Activated T-helper 2 cell treated with anti-CD3 and anti-CD28 coated beads, Interferon-gamma antibody, Interleukin-2, Interleukin-4, amounts not matched to agents 10 μg/mL and 5 μg/mL and 100 μg/mL, durations not matched to agents 14 hours and 24 hours and 36 hours (primary cell): ENCODE results near the gene C5orf52. TPM values are rescaled to one million over a fixed set of nuclear protein-coding genes. Genes with fewer than 3 reads are reported as not detected.
"Not testable (repeated sequence)": the region's sequence is repeated elsewhere in the genome, so short reads cannot be mapped to it uniquely, and the experiment has no call there.

Source experiments
- DNase-seq: peaks from one replicate; pipeline ENCODE4 v3.0.0; 2021; ENCODE audit warnings: low spot score
- H3K27ac Mint-ChIP-seq: one replicate; pipeline ENCODE4 v1.8.0; 2021; ENCODE audit warnings: mixed read lengths
- H3K27me3 Mint-ChIP-seq: one replicate; pipeline ENCODE4 v1.8.0; 2021; ENCODE audit warnings: low read depth, mixed read lengths
- H3K36me3 Mint-ChIP-seq: one replicate; pipeline ENCODE4 v1.8.0; 2021; ENCODE audit warnings: low read depth, mixed read lengths
- H3K4me1 Mint-ChIP-seq: one replicate; pipeline ENCODE4 v1.8.0; 2021; ENCODE audit warnings: low read depth, mixed read lengths
- H3K4me3 Mint-ChIP-seq: one replicate; pipeline ENCODE4 v1.8.0; 2021; ENCODE audit warnings: low read depth, mild to moderate bottlenecking, moderate library complexity, mixed read lengths
- H3K9me3 Mint-ChIP-seq: one replicate; pipeline ENCODE4 v1.8.0; 2021; ENCODE audit warnings: mixed read lengths
- intact Hi-C: fragments of 100-400 bp; cut with micrococcal nuclease; formaldehyde crosslinking; loops from one replicate; pipeline ENCODE4 v1.15.1; 2023
- total RNA-seq: library from RNA; stranded (reverse); gene quantifications from 2 replicates; pipeline ENCODE4 v1.2.3, GENCODE V29; 2022

Gene C5orf52
- total RNA-seq, 1 donor from 2014 or later = not detected

DNA sequence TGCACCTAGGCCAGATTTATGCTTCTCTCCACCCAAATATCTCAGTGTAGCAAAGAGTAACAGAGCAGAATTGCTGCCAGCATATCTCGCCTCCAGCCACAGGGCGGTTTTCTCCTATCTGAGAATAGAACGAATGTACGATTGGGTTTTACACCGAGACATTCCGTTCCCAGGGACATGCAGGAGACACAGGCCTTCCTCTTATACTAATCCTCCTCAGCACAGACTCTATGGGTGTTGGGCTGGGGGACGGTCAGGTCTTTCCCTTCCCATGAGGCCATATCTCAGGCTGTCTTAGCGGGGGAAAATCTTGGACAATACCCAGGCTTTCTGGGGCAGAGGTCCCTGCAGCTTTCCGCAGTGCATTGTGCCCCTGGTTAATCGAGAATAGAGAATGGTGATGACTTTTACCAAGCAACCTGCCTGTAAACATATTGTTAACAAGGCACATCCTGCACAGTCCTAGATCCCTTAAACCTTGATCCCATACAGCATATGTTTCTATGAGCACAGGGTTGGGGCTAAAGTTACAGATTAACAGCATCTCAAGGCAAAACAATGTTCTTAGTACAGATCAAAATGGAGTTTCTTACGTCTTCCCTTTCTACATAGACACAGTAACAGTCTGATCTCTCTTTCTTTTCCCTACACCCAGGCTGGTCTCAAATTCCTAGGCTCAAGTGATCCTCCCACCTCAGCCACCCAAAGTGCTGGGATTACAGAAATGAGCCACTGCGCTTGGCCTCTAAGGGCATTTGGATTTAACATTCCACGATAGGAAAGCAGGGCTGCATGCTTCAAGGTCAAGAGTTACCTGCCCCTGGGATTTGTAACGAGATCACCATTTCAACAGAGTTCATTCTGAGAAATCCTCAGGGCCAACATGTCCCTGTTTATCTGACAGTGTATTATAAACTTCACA lies 15.2 kb downstream of the C5orf52 start:
- DNase-seq, H3K4me1 Mint-ChIP-seq, H3K9me3 Mint-ChIP-seq, H3K27ac Mint-ChIP-seq, H3K4me3 Mint-ChIP-seq, intact Hi-C loops, H3K36me3 Mint-ChIP-seq, H3K27me3 Mint-ChIP-seq: not testable (repeated sequence)

DNA sequence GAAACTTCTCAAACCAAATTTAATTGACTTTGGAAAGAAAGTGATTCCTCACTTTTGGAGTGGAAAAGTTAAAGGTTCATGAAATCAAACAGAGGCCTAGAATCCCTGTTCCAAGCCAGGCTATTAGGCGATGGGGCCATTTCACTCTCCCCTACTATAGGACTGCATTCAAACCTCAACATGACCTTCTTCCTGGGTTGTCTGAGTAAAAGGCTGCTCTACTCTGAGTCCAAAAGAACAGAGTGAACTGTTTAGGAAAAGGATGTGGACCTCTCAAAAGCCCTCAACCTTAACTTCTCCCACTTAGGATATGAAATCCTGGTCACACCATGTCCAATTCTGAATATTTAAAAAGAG lies 15.8 kb downstream of the C5orf52 start:
- H3K27me3 Mint-ChIP-seq = peaks cover 4% of the 10 kb centered on the region
- intact Hi-C loops = no loop called here
- no peak overlapping the region for H3K27ac Mint-ChIP-seq
- DNase-seq = no peak
- no peak overlapping the region for H3K4me3 Mint-ChIP-seq
- no peaks in the 10 kb centered on the region for H3K9me3 Mint-ChIP-seq
- H3K36me3 Mint-ChIP-seq = no peaks in the 10 kb centered on the region
- H3K4me1 Mint-ChIP-seq = no peaks in the 10 kb centered on the region

DNA sequence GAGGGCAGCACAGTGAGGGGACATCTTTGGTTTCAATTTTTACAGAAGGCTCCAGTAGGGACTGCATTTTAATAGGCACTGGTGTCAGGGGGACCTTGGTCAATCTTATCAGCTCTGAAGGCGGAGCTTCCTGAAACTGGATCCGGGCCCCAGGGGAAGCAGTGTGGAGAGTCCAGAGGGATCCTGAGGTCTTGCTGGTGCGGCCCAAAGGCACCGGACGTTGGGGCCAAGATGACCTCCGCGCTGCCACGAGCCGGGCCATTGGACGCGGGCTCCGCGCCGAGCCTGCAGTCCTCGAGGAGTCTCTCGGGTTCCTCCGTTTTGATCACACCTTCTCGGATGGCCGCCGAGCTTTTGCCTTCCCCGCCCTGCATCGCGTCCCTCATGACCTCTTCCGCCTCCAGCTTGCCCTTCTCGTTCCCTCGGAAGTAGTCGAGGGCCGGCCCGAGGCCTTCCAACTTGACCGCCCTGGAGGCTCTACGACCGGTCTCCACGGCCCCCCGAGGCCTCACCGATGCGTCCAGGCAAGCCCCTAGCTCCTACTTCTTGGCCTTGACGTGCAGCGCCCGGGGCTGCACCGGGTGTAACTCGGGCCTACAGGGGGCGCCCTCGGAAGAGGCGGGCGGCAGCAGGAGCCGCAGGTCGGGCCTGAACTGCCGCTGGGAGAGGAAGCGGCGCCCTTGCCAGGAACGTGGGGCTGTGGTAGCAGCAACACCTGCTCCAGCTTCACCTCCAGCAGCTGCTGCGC lies 18.8 kb downstream of the C5orf52 start:
- H3K4me1 Mint-ChIP-seq = no peaks in the 10 kb centered on the region
- no peaks in the 10 kb centered on the region for H3K9me3 Mint-ChIP-seq
- no peaks in the 10 kb centered on the region for H3K36me3 Mint-ChIP-seq
- no peaks in the 10 kb centered on the region for H3K27me3 Mint-ChIP-seq
- intact Hi-C loops = no loop called here
- no peak for DNase-seq
- no peak overlapping the region for H3K4me3 Mint-ChIP-seq
- H3K27ac Mint-ChIP-seq = no peak overlapping the region

DNA sequence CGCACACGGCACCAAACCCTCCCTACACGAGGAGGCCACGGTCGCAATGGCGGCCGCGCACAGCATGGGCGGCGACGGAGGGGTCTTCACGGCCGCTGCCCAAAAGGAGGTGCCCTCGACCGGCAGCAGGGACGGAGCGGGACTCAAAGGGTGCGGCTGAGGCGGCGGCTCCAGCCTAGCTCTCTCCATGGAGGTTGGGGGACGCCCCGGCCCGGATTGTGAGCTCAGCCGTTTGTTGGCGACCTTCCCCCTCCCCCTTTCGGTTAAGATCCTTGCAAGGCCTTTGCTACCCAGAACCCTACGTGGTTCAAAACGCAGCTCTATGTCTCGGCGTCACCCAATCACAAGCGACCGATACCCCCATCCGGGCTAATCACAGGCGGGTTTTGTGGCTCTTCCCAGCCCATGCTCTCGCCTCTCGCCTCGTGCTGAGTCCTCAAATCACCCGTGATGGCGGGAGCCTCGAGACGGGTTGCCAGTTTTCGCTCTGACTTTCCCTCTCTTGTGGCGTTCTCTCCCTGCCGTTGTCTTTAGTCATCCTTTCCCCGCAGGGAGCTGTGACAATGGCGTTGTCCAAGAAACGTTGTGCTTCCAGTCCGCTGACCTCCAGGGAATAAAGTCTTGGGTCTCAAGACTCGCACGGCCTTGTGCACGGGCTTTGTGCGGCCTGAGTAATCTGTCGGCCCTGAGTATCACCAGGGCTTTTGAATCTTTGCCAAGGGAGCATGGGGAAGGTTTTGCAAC lies 19.5 kb downstream of the C5orf52 start:
- H3K9me3 Mint-ChIP-seq = no peaks in the 10 kb centered on the region
- H3K27me3 Mint-ChIP-seq = no peaks in the 10 kb centered on the region
- H3K36me3 Mint-ChIP-seq = no peaks in the 10 kb centered on the region
- H3K27ac Mint-ChIP-seq = no peak overlapping the region
- intact Hi-C loops = no loop called here
- DNase-seq = no peak
- H3K4me3 Mint-ChIP-seq = no peak overlapping the region
- H3K4me1 Mint-ChIP-seq = no peaks in the 10 kb centered on the region

DNA sequence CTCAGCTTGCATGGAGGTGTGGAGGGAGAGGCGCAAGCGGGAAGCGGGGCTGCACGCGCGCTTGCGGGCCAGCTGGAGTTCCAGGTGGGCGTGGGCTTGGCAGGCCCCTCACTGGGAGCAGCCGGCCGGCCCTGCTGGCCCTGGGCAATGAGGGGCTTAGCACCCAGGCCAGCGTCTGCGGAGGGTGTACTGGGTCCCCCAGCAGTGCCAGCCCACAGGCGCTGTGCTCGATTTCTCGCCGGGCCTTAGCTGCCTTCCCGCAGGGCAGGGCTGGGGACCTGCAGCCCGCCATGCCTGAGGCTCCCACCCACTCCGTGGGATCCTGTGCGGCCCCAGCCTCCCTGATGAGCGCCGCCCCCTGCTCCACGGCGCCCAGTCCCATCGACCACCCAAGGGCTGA lies 22.5 kb downstream of the C5orf52 start:
- intact Hi-C loops, H3K4me3 Mint-ChIP-seq, H3K4me1 Mint-ChIP-seq, H3K27me3 Mint-ChIP-seq, DNase-seq, H3K36me3 Mint-ChIP-seq, H3K27ac Mint-ChIP-seq: not testable (repeated sequence)
- peaks cover 14% of the 10 kb centered on the region for H3K9me3 Mint-ChIP-seq

DNA sequence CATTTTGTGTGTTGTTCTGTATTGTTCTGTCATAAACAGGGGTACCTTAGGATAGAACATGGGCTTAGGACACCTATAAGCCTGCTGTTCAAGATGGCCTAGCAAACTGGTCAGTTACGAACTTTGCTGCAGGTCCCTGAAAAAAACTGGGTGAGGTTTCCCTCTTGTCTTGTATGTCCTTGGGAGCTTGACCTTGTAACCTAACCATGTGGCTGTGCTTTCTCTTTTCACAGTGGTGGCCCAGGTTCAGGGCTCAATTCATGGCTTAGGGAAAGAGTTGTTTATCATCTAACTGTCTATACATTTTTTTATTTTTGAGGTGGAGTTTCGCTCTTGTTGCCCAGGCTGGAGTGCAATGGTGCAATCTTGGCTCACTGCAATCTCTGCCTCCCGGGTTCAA lies 24.8 kb downstream of the C5orf52 start:
- H3K9me3 Mint-ChIP-seq = peaks cover 19% of the 10 kb centered on the region
- DNase-seq, H3K27ac Mint-ChIP-seq, H3K27me3 Mint-ChIP-seq, H3K4me3 Mint-ChIP-seq, intact Hi-C loops, H3K36me3 Mint-ChIP-seq, H3K4me1 Mint-ChIP-seq: not testable (repeated sequence)

DNA sequence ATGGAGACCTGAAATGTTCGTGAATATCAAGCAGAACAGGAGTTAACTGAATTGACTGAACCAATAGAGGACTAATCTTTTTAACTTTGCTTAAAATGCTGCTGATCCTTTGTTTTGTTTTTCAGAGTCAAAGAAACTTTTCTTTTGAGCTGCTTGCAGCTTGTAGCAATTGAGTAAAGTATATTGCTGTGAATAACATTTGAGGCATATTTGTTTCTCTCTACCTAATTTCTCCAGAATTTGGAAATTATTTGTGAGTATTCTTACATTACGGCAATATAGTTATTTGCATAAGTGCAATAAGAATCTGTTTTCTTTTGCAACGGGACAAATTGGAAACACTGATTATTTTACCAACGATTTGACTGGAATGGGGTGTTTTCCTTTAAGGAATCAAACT lies 27.3 kb downstream of the C5orf52 start:
- intact Hi-C loops, H3K27me3 Mint-ChIP-seq, H3K27ac Mint-ChIP-seq: not testable (repeated sequence)

DNA sequence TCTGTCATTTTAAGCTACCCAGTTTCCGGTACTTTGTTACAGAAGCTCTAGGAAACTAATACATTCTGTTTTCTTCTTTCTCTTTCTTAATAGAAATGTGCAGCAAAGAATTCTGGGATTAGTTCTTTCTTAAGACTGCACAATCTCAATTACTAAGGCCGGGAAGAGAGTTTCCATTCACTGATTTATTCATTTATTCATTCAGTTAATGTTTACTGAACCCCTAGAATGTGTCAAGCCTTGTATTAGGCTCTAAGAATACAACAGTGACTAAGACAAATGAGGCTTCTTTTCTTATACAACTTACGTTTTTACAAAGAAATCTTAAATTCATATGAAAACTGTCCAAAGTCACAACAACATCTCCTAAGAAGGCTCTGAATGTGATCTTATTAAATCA lies 32.4 kb downstream of the C5orf52 start:
- no peak for DNase-seq
- Mint-ChIP-seq H3K27ac (no peak overlapping the region), H3K36me3 (no peaks in the 10 kb centered on the region), H3K4me3 (no peak overlapping the region), H3K27me3 (peaks cover 16% of the 10 kb centered on the region), H3K9me3 (peaks cover 16% of the 10 kb centered on the region), H3K4me1 (no peaks in the 10 kb centered on the region)
- intact Hi-C loops = no loop called here

More for the DNA sequence above, 27.3 kb downstream of the C5orf52 start:
- H3K4me3 Mint-ChIP-seq, H3K36me3 Mint-ChIP-seq, DNase-seq, H3K4me1 Mint-ChIP-seq: not testable (repeated sequence)
- H3K9me3 Mint-ChIP-seq = peaks cover 29% of the 10 kb centered on the region

DNA sequence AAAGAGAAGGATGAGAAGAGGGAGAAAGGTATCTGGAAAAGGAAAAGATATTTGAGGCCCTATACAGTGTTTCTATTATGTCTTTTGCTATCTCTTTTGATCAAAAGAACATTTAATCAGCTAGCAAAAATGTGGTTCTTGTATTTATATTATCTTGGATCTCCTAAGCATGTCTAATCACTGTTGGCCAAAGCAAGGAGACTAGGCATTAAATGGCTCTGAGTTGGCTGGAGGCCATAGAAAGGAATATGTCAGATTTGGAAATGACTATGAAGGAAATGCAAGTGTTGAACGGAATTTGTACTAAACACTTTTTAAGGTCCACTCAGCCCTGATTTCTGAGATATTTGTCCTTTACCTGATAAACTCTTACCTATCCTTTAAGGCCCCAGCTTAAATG lies 37.5 kb downstream of the C5orf52 start:
- no peaks in the 10 kb centered on the region for H3K9me3 Mint-ChIP-seq
- intact Hi-C loops = no loop called here
- H3K36me3 Mint-ChIP-seq = no peaks in the 10 kb centered on the region
- no peak overlapping the region for H3K4me3 Mint-ChIP-seq
- no peak overlapping the region for H3K27ac Mint-ChIP-seq
- no peak for DNase-seq
- peaks cover 5% of the 10 kb centered on the region for H3K4me1 Mint-ChIP-seq
- peaks cover 7% of the 10 kb centered on the region for H3K27me3 Mint-ChIP-seq

DNA sequence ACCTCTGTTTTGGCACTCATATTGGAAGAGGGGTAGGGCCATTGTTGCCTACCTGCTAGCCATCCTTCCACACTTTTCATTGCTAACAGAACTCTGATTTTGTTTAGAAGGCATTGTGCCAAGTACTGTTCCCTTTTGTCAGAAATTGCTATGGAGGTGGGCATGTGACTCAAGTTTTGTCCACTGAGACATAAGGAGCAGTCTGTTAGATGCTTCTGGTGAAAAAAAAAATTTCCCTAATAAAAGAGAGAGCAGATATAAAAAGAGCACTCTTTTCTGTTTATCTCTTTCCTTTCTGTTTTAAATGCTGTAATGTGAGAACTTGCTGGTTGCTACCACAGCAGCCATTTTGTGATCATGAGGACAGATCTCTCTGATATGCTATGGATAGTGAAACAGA lies 38.0 kb downstream of the C5orf52 start:
- Mint-ChIP-seq H3K27me3 (peaks cover 7% of the 10 kb centered on the region), H3K36me3 (no peaks in the 10 kb centered on the region), H3K4me1 (peaks cover 9% of the 10 kb centered on the region), H3K9me3 (no peaks in the 10 kb centered on the region), H3K4me3 (no peak overlapping the region), H3K27ac (no peak overlapping the region)
- DNase-seq = no peak
- intact Hi-C loops = no loop called here

DNA sequence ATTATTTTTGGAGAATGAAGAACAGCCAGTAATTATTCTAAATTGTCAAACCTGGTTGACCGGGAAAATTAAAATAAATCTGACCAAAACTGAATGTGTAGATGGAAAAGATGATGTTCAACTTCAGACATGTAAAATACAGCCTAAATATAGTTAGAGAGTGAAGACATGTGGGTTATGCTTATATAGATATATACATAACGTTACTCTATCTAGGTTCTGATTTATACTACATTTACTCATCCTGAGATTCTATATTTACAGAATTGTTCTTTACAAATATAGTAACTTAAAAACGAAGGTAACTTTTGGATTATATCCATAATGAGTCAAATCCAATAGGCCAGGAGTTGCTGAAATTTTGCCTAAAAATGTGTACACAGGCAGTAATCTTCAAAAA lies 39.1 kb downstream of the C5orf52 start:
- H3K36me3 Mint-ChIP-seq = no peaks in the 10 kb centered on the region
- intact Hi-C loops = no loop called here

DNA sequence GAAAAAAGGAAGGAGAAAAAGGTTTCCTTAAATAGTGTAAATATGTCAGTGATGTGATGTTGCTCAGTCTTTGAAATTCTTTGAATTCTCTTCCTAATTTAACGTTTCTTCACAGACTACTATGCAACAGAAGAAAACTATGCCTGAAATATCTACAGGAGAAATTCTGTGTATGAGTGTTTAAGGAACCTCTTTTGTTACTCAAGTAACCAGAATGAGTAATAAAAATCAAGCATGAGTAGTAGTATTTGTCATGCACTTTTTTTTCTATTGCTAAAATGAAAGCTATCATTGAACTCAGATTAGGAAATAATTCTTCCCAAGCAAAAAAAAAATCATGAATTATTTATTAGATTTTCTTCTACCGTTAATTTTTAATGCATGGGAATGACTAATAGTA lies 39.5 kb downstream of the C5orf52 start:
- Mint-ChIP-seq H3K4me3 (no peak overlapping the region), H3K27me3 (no peaks in the 10 kb centered on the region), H3K27ac (no peak overlapping the region), H3K4me1 (peaks cover 13% of the 10 kb centered on the region), H3K36me3 (peaks cover under 1% of the 10 kb centered on the region), H3K9me3 (no peaks in the 10 kb centered on the region)
- no peak for DNase-seq
- intact Hi-C loops = no loop called here

More for the DNA sequence above, 39.1 kb downstream of the C5orf52 start:
- H3K4me3 Mint-ChIP-seq = no peak overlapping the region
- peaks cover 13% of the 10 kb centered on the region for H3K4me1 Mint-ChIP-seq
- H3K9me3 Mint-ChIP-seq = no peaks in the 10 kb centered on the region
- H3K27ac Mint-ChIP-seq = no peak overlapping the region
- DNase-seq = no peak
- H3K27me3 Mint-ChIP-seq = no peaks in the 10 kb centered on the region
